HEK293 (cell line): ENCODE results near the gene IL17F.

Source experiments
- EGR2 ChIP-seq: fragments of 450-650 bp; formaldehyde crosslinking; IDR thresholded peaks from 2 replicates; pipeline ENCODE4 v1.5.1; 2016; ENCODE audit warnings: low read depth, missing biosample characterization, missing genetic modification characterization
- IKZF3 ChIP-seq: fragments of 450-650 bp; IDR thresholded peaks from 2 replicates; pipeline ENCODE4 v1.5.0; 2018; ENCODE audit warnings: missing biosample characterization, mild to moderate bottlenecking, missing genetic modification characterization, moderate library complexity
- MEIS1 ChIP-seq: sonication (generic); formaldehyde crosslinking; IDR thresholded peaks from 2 replicates; pipeline ENCODE4 v1.8.1; 2022; ENCODE audit warnings: missing genetic modification reagents, mild to moderate bottlenecking, borderline replicate concordance
- PRDM1 ChIP-seq: fragments of 450-650 bp; formaldehyde crosslinking; IDR thresholded peaks from 2 replicates; pipeline ENCODE4; 2016; ENCODE audit warnings: missing biosample characterization, missing genetic modification characterization
- SCRT2 ChIP-seq: fragments of 450-650 bp; formaldehyde crosslinking; IDR thresholded peaks from 2 replicates; pipeline ENCODE4 v1.5.1; 2016; ENCODE audit warnings: missing biosample characterization, missing genetic modification characterization
- SP2 ChIP-seq: fragments of 450-650 bp; formaldehyde crosslinking; IDR thresholded peaks from 2 replicates; pipeline ENCODE4 v1.5.1; 2016; ENCODE audit warnings: missing biosample characterization, missing genetic modification characterization
- YY1 ChIP-seq: fragments of 450-650 bp; formaldehyde crosslinking; IDR thresholded peaks from 2 replicates; pipeline ENCODE4 v1.5.1; 2018; ENCODE audit warnings: missing biosample characterization, missing genetic modification characterization
- ZBTB1 ChIP-seq: fragments of 450-650 bp; formaldehyde crosslinking; IDR thresholded peaks from 2 replicates; pipeline ENCODE4 v1.5.1; 2016; ENCODE audit warnings: missing biosample characterization, missing genetic modification characterization
- ZBTB20 ChIP-seq: fragments of 450-650 bp; formaldehyde crosslinking; IDR thresholded peaks from 2 replicates; pipeline ENCODE4 v1.5.1; 2016; ENCODE audit warnings: missing biosample characterization, missing genetic modification characterization
- ZBTB21 ChIP-seq: fragments of 450-650 bp; formaldehyde crosslinking; IDR thresholded peaks from 2 replicates; pipeline ENCODE4 v1.5.1; 2017; ENCODE audit warnings: missing biosample characterization, missing genetic modification characterization
- ZFP3 ChIP-seq: fragments of 450-650 bp; formaldehyde crosslinking; IDR thresholded peaks from 2 replicates; pipeline ENCODE4 v1.5.1; 2016; ENCODE audit warnings: low read depth, missing biosample characterization, missing genetic modification characterization
- ZNF138 ChIP-seq: fragments of 450-650 bp; formaldehyde crosslinking; IDR thresholded peaks from 2 replicates; pipeline ENCODE4 v1.5.1; 2016; ENCODE audit warnings: missing biosample characterization, missing genetic modification characterization, borderline replicate concordance
- ZNF140 ChIP-seq: fragments of 450-650 bp; formaldehyde crosslinking; IDR thresholded peaks from 2 replicates; pipeline ENCODE4 v1.5.1; 2016; ENCODE audit warnings: missing biosample characterization, missing genetic modification characterization
- ZNF174 ChIP-seq: fragments of 450-650 bp; formaldehyde crosslinking; IDR thresholded peaks from 2 replicates; pipeline ENCODE4 v1.5.0; 2017; ENCODE audit warnings: missing biosample characterization, mild to moderate bottlenecking, missing genetic modification characterization
- ZNF292 ChIP-seq: fragments of 450-650 bp; formaldehyde crosslinking; IDR thresholded peaks from 2 replicates; pipeline ENCODE4 v1.5.1; 2016; ENCODE audit warnings: low read depth, missing biosample characterization, missing genetic modification characterization, borderline replicate concordance
- ZNF354C ChIP-seq: fragments of 450-650 bp; formaldehyde crosslinking; IDR thresholded peaks from 2 replicates; pipeline ENCODE4 v1.5.1; 2016; ENCODE audit warnings: missing biosample characterization, missing genetic modification characterization, low read depth, borderline replicate concordance
- ZNF416 ChIP-seq: fragments of 450-650 bp; formaldehyde crosslinking; IDR thresholded peaks from 2 replicates; pipeline ENCODE4 v1.5.1; 2016; ENCODE audit warnings: missing biosample characterization, missing genetic modification characterization
- ZNF521 ChIP-seq: fragments of 450-650 bp; formaldehyde crosslinking; IDR thresholded peaks from 2 replicates; pipeline ENCODE4 v1.5.1; 2017; ENCODE audit warnings: missing biosample characterization, mild to moderate bottlenecking, missing genetic modification characterization
- ZNF560 ChIP-seq: fragments of 450-650 bp; formaldehyde crosslinking; IDR thresholded peaks from 2 replicates; pipeline ENCODE4 v1.5.1; 2017; ENCODE audit warnings: missing biosample characterization, missing genetic modification characterization, borderline replicate concordance
- ZNF610 ChIP-seq: fragments of 450-650 bp; formaldehyde crosslinking; IDR thresholded peaks from 2 replicates; pipeline ENCODE4 v1.5.1; 2016; ENCODE audit warnings: missing biosample characterization, missing genetic modification characterization, borderline replicate concordance
- ZNF670 ChIP-seq: fragments of 450-650 bp; formaldehyde crosslinking; IDR thresholded peaks from 2 replicates; pipeline ENCODE4 v1.5.1; 2016; ENCODE audit warnings: missing biosample characterization, missing genetic modification characterization, low read depth
- ZNF747 ChIP-seq: fragments of 450-650 bp; formaldehyde crosslinking; IDR thresholded peaks from 2 replicates; pipeline ENCODE4 v1.5.1; 2016; ENCODE audit warnings: missing biosample characterization, missing genetic modification characterization
- ZNF791 ChIP-seq: fragments of 450-650 bp; formaldehyde crosslinking; IDR thresholded peaks from 2 replicates; pipeline ENCODE4 v1.5.1; 2016; ENCODE audit warnings: missing biosample characterization, missing genetic modification characterization
- ZSCAN16 ChIP-seq: fragments of 450-650 bp; formaldehyde crosslinking; IDR thresholded peaks from 2 replicates; pipeline ENCODE4 v1.5.1; 2016; ENCODE audit warnings: missing biosample characterization, missing genetic modification characterization
- TF ChIP-seq, protein P1 (sequence below): fragments of 450-650 bp; formaldehyde crosslinking; IDR thresholded peaks from 2 replicates; pipeline ENCODE4 v1.5.1; 2016; ENCODE audit warnings: missing biosample characterization, missing genetic modification characterization
- TF ChIP-seq, protein P2 (sequence below): fragments of 450-650 bp; formaldehyde crosslinking; IDR thresholded peaks from 2 replicates; pipeline ENCODE4 v1.5.1; 2016; ENCODE audit warnings: missing biosample characterization, missing genetic modification characterization
- TF ChIP-seq, protein P3 (sequence below): fragments of 450-650 bp; formaldehyde crosslinking; IDR thresholded peaks from 2 replicates; pipeline ENCODE4 v1.5.1; 2017; ENCODE audit warnings: missing biosample characterization, missing genetic modification characterization
- TF ChIP-seq, protein P4 (sequence below): fragments of 450-650 bp; formaldehyde crosslinking; IDR thresholded peaks from 2 replicates; pipeline ENCODE4 v1.5.1; 2016; ENCODE audit warnings: missing biosample characterization, missing genetic modification characterization
- TF ChIP-seq, protein P5 (sequence below): fragments of 450-650 bp; formaldehyde crosslinking; IDR thresholded peaks from 2 replicates; pipeline ENCODE4 v1.5.1; 2016; ENCODE audit warnings: missing biosample characterization, missing genetic modification characterization, borderline replicate concordance

Gene IL17F

DNA sequence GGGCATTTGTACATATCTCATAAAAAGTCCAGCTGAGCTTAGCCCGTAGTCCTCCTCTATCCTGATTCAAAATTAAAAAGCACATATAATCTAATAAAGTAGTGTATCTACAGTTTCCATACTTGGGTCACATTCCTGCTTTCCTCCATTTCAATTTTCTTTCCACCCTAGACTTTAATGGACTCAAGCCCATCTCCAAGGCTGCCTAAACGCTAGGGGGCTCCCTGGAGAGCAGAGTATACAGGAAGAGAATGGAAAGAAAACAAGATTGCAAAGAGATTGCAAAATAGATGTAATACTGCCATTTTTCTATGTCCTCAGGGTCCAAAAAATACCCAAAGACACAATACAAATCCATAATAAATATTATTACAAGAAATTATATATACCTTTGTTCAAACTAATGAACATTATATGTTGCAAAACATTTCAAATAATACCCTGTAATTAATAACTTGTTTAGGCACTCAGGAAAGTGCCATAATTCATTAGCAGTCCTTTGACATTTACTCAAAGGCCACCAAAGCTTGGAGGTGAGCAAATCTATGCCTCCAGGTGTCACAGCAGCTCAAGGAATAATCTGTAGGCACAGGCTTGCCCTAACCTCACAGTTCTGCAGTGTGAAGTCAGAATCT lies 42.6 kb upstream of the IL17F start (continued):
- TF ChIP-seq, protein P1, sequence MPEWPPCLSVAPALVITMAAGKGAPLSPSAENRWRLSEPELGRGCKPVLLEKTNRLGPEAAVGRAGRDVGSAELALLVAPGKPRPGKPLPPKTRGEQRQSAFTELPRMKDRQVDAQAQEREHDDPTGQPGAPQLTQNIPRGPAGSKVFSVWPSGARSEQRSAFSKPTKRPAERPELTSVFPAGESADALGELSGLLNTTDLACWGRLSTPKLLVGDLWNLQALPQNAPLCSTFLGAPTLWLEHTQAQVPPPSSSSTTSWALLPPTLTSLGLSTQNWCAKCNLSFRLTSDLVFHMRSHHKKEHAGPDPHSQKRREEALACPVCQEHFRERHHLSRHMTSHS (tag by site-specific recombination) = no peak
- TF ChIP-seq, protein P2, sequence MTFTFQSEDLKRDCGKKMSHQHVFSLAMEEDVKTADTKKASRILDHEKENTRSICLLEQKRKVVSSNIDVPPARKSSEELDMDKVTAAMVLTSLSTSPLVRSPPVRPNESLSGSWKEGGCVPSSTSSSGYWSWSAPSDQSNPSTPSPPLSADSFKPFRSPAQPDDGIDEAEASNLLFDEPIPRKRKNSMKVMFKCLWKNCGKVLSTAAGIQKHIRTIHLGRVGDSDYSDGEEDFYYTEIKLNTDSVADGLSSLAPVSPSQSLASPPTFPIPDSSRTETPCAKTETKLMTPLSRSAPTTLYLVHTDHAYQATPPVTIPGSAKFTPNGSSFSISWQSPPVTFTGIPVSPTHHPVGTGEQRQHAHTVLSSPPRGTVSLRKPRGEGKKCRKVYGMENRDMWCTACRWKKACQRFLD (tag by site-specific recombination) = no peak
- TF ChIP-seq ZBTB21 (tag by site-specific recombination) (no peak), ZNF610 (tag by site-specific recombination) (no peak), ZNF791 (tag by site-specific recombination) (no peak), SCRT2 (tag by site-specific recombination) (peak; percentile 15; the same call in 1 of the 2 replicates), ZNF416 (tag by site-specific recombination) (no peak), EGR2 (no peak), ZNF140 (tag by site-specific recombination) (no peak), IKZF3 (peak; percentile 90), ZBTB1 (no peak), PRDM1 (tag by site-specific recombination) (peak; percentile 64; the same call in 1 of the 2 replicates), ZNF670 (tag by site-specific recombination) (no peak), ZNF747 (tag by site-specific recombination) (no peak), ZBTB20 (tag by site-specific recombination) (no peak), MEIS1 (CRISPR knock-in tag) (no peak), ZNF292 (tag by site-specific recombination) (no peak), ZNF174 (tag by site-specific recombination) (no peak), SP2 (tag by site-specific recombination) (no peak), ZNF138 (tag by site-specific recombination) (no peak), ZFP3 (tag by site-specific recombination) (no peak), ZNF354C (tag by site-specific recombination) (no peak), ZNF521 (no peak), YY1 (tag by site-specific recombination) (peak; percentile 64; the same call in 1 of the 2 replicates), ZNF560 (tag by site-specific recombination) (no peak), ZSCAN16 (tag by site-specific recombination) (no peak)
- TF ChIP-seq, protein P3, sequence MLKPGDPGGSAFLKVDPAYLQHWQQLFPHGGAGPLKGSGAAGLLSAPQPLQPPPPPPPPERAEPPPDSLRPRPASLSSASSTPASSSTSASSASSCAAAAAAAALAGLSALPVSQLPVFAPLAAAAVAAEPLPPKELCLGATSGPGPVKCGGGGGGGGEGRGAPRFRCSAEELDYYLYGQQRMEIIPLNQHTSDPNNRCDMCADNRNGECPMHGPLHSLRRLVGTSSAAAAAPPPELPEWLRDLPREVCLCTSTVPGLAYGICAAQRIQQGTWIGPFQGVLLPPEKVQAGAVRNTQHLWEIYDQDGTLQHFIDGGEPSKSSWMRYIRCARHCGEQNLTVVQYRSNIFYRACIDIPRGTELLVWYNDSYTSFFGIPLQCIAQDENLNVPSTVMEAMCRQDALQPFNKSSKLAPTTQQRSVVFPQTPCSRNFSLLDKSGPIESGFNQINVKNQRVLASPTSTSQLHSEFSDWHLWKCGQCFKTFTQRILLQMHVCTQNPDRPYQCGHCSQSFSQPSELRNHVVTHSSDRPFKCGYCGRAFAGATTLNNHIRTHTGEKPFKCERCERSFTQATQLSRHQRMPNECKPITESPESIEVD (tag by site-specific recombination) = 0 out of 2 replicates have a peak, but pooled peaks have one; percentile 11
- TF ChIP-seq, protein P4, sequence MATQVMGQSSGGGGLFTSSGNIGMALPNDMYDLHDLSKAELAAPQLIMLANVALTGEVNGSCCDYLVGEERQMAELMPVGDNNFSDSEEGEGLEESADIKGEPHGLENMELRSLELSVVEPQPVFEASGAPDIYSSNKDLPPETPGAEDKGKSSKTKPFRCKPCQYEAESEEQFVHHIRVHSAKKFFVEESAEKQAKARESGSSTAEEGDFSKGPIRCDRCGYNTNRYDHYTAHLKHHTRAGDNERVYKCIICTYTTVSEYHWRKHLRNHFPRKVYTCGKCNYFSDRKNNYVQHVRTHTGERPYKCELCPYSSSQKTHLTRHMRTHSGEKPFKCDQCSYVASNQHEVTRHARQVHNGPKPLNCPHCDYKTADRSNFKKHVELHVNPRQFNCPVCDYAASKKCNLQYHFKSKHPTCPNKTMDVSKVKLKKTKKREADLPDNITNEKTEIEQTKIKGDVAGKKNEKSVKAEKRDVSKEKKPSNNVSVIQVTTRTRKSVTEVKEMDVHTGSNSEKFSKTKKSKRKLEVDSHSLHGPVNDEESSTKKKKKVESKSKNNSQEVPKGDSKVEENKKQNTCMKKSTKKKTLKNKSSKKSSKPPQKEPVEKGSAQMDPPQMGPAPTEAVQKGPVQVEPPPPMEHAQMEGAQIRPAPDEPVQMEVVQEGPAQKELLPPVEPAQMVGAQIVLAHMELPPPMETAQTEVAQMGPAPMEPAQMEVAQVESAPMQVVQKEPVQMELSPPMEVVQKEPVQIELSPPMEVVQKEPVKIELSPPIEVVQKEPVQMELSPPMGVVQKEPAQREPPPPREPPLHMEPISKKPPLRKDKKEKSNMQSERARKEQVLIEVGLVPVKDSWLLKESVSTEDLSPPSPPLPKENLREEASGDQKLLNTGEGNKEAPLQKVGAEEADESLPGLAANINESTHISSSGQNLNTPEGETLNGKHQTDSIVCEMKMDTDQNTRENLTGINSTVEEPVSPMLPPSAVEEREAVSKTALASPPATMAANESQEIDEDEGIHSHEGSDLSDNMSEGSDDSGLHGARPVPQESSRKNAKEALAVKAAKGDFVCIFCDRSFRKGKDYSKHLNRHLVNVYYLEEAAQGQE (tag by site-specific recombination) = no peak
- TF ChIP-seq, protein P5, sequence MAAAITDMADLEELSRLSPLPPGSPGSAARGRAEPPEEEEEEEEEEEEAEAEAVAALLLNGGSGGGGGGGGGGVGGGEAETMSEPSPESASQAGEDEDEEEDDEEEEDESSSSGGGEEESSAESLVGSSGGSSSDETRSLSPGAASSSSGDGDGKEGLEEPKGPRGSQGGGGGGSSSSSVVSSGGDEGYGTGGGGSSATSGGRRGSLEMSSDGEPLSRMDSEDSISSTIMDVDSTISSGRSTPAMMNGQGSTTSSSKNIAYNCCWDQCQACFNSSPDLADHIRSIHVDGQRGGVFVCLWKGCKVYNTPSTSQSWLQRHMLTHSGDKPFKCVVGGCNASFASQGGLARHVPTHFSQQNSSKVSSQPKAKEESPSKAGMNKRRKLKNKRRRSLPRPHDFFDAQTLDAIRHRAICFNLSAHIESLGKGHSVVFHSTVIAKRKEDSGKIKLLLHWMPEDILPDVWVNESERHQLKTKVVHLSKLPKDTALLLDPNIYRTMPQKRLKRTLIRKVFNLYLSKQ = no peak
